ENCODE results near the gene SKOR1. TPM values are rescaled to one million over a fixed set of nuclear protein-coding genes. Genes with fewer than 3 reads are reported as not detected.

SKOR1 gene
- total RNA-seq, 1 experiment from 2014 or later, result 0.22 TPM

- TF ChIP-seq, protein P1, sequence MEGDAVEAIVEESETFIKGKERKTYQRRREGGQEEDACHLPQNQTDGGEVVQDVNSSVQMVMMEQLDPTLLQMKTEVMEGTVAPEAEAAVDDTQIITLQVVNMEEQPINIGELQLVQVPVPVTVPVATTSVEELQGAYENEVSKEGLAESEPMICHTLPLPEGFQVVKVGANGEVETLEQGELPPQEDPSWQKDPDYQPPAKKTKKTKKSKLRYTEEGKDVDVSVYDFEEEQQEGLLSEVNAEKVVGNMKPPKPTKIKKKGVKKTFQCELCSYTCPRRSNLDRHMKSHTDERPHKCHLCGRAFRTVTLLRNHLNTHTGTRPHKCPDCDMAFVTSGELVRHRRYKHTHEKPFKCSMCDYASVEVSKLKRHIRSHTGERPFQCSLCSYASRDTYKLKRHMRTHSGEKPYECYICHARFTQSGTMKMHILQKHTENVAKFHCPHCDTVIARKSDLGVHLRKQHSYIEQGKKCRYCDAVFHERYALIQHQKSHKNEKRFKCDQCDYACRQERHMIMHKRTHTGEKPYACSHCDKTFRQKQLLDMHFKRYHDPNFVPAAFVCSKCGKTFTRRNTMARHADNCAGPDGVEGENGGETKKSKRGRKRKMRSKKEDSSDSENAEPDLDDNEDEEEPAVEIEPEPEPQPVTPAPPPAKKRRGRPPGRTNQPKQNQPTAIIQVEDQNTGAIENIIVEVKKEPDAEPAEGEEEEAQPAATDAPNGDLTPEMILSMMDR (IDR thresholded peaks at IDR 0.05), result no peak
- no peak for TF ChIP-seq ESRRA (CRISPR knock-in tag; IDR thresholded peaks at IDR 0.05; ENCODE audit: borderline replicate concordance)
- TF ChIP-seq, protein P2, sequence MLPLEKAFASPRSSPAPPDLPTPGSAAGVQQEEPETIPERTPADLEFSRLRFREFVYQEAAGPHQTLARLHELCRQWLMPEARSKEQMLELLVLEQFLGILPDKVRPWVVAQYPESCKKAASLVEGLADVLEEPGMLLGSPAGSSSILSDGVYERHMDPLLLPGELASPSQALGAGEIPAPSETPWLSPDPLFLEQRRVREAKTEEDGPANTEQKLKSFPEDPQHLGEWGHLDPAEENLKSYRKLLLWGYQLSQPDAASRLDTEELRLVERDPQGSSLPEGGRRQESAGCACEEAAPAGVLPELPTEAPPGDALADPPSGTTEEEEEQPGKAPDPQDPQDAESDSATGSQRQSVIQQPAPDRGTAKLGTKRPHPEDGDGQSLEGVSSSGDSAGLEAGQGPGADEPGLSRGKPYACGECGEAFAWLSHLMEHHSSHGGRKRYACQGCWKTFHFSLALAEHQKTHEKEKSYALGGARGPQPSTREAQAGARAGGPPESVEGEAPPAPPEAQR (CRISPR knock-in tag; IDR thresholded peaks at IDR 0.05), result no peak
- TF ChIP-seq AFF4 (CRISPR knock-in tag; IDR thresholded peaks at IDR 0.05; ENCODE audit: borderline replicate concordance), result no peak
- no peak for TF ChIP-seq SMAD3 (CRISPR knock-in tag; IDR thresholded peaks at IDR 0.05; ENCODE audit: borderline replicate concordance)
These were observed 23.1 kb upstream of the SKOR1 start (continued) for GRCh38 chr15:67801926-67802914.

- TF ChIP-seq USF2 (CRISPR knock-in tag; IDR thresholded peaks at IDR 0.05), result no peak
- no peak for TF ChIP-seq USF1 (CRISPR knock-in tag; IDR thresholded peaks at IDR 0.05)
- no peak for TF ChIP-seq STAT6 (CRISPR knock-in tag; conservative IDR thresholded peaks at IDR 0.05; ENCODE audit: low read depth)
- no peak for TF ChIP-seq ZBTB21 (CRISPR knock-in tag; IDR thresholded peaks at IDR 0.05; ENCODE audit: borderline replicate concordance)
- TF ChIP-seq IRF1 (CRISPR knock-in tag; IDR thresholded peaks at IDR 0.05), result no peak
- no peak for TF ChIP-seq SP1 (CRISPR knock-in tag; conservative IDR thresholded peaks at IDR 0.05)
- no peak for TF ChIP-seq ZNF423 (CRISPR knock-in tag; IDR thresholded peaks at IDR 0.05)
- no peak for TF ChIP-seq ELF4 (CRISPR knock-in tag; IDR thresholded peaks at IDR 0.05; ENCODE audit: low read depth)
- TF ChIP-seq CREB1 (CRISPR knock-in tag; IDR thresholded peaks at IDR 0.05), result no peak
- TF ChIP-seq ZNF232 (CRISPR knock-in tag; IDR thresholded peaks at IDR 0.05), result no peak
- no peak for TF ChIP-seq SMAD3 (CRISPR knock-in tag; IDR thresholded peaks at IDR 0.05; ENCODE audit: borderline replicate concordance)
- TF ChIP-seq RORB (CRISPR knock-in tag; IDR thresholded peaks at IDR 0.05), result no peak
- TF ChIP-seq RELA (CRISPR knock-in tag; IDR thresholded peaks at IDR 0.05; ENCODE audit: borderline replicate concordance), result no peak
- no peak for TF ChIP-seq FOXK1 (CRISPR knock-in tag; IDR thresholded peaks at IDR 0.05)
- DNase-seq (ENCODE audit: low spot score), result no peak
- H3K4me1 Mint-ChIP-seq, result peaks cover 37% of the 10 kb centered on the region
- no peak overlapping the region for H3K4me3 Mint-ChIP-seq
- no peaks in the 10 kb centered on the region; the same call in 1 of the 2 replicates for H3K27me3 Mint-ChIP-seq (ENCODE audit: low read depth)
- no peak overlapping the region for H3K27ac Mint-ChIP-seq
- no peaks in the 10 kb centered on the region for H3K36me3 Mint-ChIP-seq
- ChIA-PET POLR2A (no interaction called here), CTCF (no interaction called here)
- no peak for ATAC-seq
- no peaks in the 10 kb centered on the region for H3K9me3 Mint-ChIP-seq
These were observed 22.0 kb upstream of the SKOR1 start for GRCh38 chr15:67803299-67803698.

Measured in WTC11 (cell line).